NB4 (cell line): ENCODE results near the gene SLC9A6.

Source experiments
- CTCF ChIP-seq: IDR thresholded peaks from one replicate; pipeline ENCODE4 v1.5.1; 2012; ENCODE audit warnings: low read depth, low read length
- POLR2A ChIP-seq: IDR thresholded peaks from 2 replicates; pipeline ENCODE4 v1.6.1; 2011; ENCODE audit warnings: mild to moderate bottlenecking; ENCODE audit not compliant: insufficient read length; ENCODE audit errors: extremely low read depth

GRCh38 chrX:136065044-136065671, 79.9 kb downstream of the SLC9A6 start:
- no peak for TF ChIP-seq CTCF
- TF ChIP-seq POLR2A, result no peak
